ENCODE results near the gene DOCK3.
A peak's percentile ranks its signal among the peaks of the same experiment; 100 is the strongest.
"Not testable (repeated sequence)": the region's sequence is repeated elsewhere in the genome, so short reads cannot be mapped to it uniquely, and the experiment has no call there.

Gene DOCK3

DNA sequence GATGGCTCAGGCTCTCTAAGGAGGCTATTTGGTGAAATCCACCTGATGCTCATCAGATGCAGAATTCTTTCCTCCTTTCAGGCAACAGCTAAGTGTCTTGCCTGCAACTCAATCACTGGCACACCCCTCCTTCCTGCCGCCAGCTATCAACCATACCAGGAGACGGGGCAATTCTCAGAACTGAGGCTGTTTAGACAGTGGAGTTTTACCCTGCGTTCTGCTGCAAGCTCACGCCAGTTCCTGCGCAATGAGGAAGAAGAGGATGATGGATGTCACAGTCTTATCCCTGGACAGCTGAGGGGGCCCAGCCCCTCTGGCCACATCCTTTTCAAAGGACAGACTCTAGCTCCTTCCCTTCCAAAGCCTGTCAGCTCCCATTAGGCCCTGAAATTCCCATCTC, 703.3 kb downstream of the DOCK3 start:
- DNase-seq: no peak

DNA sequence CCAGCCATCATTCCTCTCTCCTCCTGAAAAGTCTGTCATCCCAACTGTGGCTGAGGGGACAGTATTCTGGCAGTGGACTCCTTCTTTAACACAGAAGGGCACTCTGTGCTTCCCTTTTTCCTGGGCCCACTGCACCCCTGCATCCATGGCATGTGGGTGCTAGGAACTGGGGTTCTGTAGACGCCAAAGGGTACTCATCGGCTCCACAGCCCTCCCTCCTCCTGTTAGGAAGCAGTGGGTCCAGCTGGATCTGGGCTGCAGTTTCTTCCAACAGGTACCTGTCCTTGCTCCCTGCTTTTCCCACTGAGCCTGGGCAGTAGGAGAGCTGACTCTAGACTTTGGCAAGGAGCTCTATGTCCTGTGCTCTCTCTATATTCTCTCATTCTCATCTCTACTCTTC, 704.0 kb downstream of the DOCK3 start:
- DNase-seq: no peak

DNA sequence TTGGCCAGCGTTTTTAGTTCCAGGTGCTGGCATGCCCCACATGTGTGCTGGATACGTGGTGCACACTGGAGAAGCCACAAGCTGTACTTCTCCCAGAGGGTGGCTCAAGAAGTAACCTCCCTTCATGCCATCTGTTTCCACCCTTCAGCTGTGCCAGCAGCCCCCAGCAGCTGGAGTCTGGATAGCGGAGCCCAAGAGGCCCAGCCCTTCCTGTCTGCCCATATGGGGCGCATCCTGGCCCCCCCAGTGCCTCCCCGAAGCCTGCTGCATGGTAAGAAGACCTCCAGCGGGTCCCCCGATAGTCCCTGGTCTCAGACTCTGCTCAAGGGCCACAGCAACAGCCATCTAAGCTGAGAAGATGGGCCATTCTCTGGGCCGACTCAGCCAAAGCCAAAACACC, 704.6 kb downstream of the DOCK3 start:
- DNase-seq: peak; percentile 41

DNA sequence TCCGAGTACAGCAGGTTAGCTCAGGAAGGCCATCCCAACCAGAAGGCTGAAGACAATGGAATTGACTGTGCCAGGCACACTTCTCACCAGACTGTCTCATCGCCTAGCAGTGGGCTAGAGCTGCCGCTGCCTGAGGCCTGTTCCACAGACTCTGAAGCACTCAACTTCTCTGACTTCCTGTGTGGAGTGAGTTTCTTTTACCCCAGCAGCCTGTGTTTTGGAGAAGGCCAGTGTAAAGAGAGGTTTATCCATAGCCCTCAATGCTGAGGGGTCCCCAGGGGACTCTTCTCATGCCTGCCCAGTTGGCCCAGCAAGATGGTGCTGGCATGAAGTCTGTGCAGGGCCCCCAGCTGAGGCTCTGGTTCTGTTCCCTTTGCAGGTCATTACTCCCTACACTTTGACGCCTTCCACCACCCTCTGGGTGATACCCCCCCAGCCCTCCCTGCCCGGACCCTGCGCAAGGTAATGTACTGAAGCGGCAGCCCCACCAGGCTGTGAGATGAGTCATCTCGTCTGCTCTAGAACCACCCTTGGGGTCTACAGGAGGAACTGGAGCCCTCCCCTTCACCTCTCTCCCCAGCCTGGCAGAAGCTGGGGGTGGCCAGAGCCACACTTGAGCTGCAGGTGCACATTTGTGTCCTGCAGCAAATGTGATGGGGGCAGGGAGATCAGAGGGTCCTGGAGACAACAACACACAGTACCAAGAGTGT, 705.2 kb downstream of the DOCK3 start:
- no peak for DNase-seq

DNA sequence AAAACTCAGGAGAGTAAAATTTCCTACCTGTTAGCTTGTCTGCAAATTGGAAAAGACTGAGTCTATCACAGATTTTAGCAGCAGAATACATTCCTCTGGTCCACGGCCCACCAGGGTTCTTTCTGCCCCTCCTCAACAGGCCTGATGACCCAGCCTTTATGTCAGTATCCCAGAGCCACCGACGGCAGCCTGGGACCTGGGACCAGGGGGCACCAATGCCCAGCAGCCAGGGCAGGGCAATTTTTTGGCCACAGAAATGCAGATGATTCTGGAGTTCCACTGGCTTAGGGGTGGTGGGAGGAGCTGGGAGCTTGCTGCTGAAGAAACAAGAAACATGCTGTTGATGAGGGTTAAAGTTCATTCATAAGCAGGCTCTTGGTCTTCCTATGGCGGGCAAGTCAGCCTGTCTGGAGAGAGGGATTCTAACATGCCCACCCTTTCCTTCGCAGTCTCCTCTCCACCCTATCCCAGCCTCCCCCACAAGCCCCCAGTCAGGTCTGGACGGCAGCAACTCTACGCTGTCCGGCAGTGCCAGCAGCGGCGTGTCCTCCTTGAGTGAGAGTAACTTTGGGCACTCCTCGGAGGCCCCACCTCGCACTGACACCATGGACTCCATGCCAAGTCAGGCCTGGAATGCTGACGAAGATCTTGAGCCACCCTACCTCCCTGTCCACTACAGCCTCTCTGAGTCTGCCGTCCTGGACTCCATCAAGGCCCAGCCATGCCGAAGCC, 706.0 kb downstream of the DOCK3 start:
- DNase-seq: no peak

DNA sequence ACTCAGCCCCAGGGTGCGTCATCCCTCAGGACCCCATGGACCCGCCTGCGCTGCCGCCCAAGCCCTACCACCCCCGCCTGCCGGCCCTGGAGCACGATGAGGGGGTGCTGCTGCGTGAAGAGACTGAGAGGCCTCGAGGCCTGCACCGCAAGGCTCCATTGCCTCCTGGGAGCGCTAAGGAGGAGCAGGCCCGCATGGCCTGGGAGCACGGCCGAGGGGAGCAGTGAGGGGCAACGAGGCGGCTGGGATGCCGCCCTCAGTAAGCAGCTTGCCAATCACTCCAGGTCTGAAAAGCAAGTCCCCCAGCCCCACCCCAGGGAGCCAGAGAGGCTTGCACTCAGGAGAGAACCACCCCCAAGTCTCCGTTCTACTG, 706.6 kb downstream of the DOCK3 start:
- DNase-seq: no peak

DNA sequence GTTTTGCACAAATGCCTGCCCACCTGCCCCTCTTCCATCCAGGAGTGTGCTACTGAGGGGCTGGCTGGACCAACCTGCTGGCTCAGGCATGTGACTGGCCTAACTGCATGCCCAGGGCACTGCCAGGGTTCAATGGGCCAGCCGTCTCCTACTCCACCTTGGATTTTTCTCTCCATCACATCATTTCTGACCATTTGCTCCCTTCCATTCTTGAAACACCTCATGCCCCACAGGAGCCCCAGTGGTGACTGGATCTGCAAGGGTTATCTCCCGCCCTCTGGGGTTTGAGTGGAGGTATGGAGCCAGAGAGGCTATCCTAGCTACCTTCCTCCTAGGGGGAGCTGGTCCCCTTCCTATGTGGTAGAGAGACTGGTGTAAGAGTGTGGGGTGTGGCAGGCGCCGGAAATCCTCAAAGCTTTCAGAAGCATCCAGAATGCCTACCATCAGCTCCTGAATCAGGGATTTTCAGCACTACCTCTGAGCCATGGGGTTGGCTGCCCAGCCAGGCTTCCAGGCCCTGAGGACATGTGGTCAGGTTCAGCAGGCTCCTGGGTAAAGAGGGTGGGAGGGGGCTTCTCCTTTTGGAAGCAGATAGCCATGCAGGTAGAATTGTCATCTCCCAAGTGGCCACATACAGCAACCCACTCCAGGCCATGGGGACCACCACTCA, 707.5 kb downstream of the DOCK3 start:
- DNase-seq: no peak

DNA sequence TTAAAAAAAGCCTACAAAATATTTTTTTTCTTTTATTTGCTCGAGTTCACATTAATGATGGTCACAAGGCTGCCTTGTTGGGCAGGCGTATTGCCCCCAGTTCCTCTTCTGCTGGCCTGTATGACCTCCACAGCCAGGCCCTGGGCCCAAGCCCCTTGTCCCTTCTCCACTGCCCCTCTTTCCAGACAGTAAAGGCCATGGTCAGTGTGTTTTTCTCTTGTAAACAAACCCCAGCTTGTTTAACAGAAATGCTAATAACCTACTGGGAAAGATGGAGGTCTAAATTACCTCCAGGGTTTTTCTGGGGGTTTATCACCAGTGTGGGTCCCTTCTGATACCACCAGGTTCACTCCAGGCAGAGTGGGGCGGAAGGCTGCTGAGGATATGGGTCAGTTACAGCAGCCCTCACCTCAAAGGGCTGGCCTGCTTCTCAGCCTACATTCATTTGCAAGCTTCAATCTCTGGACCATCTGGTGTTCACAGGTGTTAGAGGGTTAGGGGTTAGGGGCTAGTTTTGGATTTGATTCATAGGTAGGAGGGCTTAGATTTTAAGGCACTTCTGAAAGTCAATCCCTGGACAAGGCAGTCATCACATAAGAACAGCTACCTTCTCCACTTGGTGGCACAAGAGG, 708.3 kb downstream of the DOCK3 start:
- DNase-seq: no peak

DNA sequence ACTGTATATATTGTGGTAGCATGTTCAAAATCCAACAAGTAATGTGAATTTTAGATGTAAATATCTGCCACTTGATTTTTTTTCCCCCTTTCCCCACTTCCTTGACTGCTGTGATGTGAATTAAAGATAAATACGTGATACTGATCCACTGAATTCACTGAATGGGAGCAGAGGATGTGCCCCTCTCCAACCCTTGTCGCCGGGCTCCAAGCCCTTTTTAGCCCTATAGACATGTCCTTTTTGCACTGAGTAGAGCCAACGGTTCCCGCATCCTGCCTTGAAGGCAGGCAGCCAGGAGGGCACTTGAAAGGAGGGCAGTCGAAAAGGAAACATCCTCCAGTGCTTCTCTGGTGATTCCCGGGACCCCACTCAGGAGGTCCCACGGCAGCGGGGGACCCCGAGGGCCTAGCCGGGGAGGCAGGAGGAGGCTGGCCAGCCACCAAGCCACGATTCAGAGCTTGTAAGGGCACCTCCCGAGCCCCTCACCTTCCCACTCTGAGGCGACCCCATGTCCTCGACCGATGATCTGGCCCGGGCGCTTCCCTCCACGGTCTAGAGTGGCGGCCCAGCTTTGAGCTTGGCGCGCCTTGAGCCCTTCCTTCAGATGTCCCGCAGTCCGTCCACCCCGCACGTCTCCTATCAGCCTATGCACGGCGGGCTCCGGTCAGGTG, 709.5 kb downstream of the DOCK3 start:
- DNase-seq: no peak

DNA sequence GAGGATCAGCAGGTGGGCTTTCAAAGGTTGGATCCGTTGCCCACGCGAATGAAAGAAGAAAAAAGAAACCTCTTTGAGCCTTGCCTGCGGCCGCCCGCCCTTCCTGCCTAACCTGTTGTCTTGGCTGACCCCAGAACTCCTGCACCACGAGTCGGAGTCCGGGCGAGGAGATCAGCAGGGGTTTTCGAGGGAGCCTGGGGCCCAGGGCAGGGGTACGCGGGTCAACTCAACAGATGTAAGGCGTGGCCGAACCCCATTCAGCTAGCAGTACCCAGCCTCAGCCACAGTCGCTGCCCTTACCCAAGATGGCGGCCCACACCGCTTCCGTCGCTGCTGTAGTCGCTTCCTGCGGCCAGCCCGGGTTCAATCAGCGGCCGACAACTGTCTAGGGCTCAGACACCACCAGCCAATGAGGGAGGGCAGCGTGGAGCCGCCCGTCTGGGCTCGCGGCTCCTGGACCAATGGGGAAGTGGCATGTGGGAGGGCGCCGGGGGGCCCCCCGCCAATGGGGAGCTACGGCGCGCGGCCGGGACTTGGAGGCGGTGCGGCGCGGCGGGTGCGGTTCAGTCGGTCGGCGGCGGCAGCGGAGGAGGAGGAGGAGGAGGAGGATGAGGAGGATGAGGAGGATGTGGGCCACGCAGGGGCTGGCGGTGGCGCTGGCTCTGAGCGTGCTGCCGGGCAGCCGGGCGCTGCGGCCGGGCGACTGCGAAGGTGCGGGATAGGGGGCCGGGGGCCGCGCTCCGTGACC, 710.2 kb downstream of the DOCK3 start, which contains the start of gene MANF:
Gene MANF (plus strand): TSS at position 566 of the 748 bp plus-strand sequence. CDS start 52 bp downstream, at position 618.
- peak; percentile 90 for DNase-seq

DNA sequence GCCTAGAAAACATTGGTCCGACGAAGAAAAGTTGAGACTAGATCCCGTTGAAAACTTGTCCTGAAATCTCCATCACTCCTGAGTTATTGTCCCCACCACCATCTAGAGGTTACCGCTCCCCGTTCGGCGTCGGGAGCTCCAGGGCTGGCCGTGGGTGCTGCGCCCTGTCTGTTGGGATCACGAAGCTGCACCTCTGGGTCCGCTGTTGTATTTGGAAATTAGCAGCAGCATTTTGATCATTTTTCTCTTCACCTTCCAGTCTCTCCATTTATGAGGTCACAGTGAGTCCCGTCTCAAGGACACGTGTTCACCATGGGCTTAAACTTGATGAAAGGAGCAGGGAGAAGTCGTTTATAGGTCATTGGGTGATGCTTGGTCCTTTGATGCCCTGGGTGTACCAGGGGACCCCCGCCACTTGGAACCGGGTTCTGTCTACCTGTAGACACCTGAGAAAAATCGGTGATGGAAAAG, 710.9 kb downstream of the DOCK3 start:
- no peak for DNase-seq

DNA sequence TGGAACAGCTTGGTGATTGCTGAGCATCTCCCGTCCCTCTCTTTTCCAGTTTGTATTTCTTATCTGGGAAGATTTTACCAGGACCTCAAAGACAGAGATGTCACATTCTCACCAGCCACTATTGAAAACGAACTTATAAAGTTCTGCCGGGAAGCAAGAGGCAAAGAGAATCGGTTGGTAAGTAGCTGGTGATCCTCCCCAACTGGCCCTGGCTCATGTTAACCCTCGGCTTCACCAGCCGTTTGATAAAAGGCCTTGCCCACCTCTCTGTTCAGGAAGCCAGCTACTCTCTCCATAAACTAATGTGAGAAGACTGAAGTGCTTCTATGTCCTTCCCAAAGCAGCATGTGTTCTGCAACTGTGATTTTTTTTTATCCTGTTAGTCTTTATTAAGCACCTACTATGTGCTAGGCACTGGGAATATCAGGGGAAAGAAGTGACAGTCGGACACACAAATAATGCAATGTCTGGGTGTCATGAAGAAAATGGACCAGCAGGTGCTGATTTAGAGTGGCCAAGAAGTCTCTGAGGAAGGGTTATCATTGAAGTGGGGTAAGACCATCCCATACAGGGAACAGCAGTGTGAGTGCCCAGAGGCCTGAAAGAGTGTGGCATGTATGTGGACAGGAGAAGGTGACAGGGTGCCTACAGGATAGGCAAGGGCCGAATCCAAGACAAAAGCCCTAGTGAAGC, 711.6 kb downstream of the DOCK3 start:
- no peak for DNase-seq

DNA sequence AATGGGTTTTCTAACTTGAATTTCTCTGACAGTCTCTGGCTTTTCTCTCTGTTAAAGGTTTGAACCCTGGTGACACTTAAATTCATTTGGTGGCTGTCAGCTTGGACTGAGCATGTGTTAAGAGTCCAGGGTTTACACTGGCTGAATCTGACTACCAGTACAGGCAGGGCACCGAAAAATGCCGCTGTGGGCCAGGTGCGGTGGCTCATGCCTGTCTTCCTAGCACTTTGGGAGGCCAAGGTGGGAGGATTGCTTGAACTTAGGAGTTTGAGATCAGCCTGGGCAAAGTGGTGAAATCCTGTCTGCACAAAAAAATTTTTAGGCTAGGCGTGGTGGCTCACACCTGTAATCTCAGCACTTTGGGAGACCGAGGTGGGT, 712.1 kb downstream of the DOCK3 start:
- no peak for DNase-seq

DNA sequence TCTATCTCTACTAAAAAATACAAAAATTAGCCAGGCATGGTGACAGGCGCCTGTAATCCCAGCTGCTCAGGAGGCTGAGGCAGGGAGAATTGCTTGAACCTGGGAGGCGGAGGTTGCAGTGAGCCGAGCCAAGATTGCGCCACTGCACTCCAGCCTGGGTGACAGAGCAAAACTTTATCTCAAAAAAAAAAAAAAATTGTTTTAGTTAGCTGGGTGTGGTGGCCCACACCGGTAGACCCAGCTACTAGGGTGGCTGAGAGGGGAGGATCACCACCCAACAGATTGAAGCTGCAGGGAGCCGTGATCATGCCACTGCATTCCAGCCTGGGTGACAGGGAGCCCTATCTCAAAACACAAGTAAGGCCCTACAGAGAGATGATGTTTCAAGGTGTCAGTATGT, 712.6 kb downstream of the DOCK3 start:
- DNase-seq: not testable (repeated sequence)

DNA sequence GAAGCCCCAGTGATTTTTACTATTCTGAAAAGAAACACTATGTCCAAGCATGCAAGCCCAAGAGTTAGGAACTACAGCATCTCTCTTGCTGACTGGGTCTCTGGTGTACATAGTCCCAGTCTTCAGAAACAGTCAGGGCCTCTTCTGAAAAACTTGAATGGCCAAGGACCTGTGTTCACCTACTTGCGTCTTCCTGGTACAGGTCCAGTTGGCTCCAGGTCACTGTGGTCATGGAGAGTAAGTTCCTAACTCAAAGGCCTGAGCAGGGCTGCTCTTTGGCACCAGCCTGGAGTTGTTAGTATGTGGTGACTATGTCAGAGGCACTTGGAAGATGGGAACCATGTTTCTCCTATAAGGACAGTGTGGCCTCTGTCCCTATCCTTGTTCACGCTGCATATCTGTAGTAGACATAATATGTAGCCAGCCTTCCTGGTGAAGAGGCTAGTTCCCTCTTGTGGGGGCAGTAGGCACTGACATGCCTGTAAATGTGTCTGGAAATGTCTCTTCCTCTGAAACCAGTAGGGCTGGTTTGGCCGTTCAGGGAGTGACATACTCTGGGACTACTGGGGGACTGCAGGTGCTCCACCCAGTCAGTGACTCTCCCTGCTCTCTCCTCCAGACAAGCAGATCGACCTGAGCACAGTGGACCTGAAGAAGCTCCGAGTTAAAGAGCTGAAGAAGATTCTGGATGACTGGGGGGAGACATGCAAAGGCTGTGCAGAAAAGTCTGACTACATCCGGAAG, 713.7 kb downstream of the DOCK3 start:
- no peak for DNase-seq

DNA sequence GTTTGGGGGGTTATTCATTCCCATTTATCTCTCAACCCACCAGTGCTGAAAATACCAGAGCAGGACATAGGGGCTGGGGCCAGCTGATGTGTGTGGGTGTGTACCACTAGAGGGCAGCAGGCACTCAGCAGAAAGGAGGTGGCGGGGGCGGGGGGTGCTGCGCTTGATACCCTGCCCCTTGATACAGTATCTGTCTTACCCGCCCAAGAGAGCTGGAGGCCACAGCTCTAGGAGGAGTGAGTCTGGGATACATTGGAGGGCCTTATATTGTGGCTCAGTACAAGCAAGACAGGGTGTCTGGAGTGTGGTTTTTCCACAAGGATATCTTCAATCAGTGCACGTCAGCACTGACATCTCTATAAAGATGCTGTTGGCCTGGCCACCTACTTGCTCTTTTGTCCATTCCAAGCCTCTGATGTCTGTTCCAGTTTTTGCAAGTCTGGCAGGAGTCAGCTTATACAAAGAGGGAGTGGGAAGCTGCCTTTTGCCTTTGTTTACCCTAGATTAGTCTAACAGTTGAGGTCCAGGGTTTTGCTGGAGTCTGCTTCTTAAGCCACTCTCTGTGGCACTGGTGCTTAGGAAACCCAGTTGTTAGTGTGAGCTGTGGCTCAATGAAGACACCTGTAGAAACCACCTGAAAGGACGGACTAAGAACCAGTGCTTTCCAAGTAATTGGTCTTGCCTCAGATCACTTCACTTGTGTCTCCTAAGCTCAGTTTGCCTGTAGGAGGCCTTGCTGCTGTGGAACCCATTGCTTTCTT, 714.9 kb downstream of the DOCK3 start:
- DNase-seq: no peak

DNA sequence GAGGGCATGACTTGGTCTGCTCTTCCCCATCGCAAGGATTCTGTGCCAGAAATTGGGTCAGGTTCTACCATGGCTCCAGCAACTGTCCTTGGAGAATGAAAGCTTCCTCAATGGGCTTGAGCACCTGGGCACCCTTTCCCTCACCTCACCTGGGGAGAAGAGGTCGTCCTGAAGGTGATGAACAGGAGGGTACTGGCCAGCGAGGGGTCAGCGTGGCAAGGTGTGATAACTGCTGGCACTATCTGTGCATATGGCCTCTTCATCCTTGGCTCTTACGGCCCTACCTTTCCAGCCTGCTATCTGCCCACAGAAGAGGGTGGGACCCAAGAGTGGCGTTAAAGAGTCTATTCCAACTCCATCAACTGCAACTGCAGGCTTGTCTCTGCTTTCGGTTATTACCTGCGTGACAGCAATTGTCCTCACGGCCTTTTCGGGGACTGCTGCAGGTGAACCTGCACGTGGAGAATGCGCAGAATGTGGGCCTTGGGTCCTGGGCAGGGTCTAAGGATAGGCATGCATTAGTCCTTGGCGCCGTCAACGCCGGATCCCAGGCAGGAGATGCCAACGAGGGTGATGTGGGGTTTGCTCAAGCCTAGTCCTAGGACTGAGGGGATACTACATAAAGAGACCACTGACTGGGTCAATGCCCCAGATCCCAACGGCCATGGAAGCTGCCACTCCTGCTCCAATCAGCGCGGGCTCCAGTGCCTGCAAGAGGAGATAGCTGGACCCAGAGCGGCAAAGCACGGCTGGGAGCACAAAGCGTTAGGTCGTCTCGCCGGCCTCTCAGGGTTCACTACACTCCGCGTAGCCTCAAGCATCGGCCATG, 715.7 kb downstream of the DOCK3 start:
- no peak for DNase-seq

DNA sequence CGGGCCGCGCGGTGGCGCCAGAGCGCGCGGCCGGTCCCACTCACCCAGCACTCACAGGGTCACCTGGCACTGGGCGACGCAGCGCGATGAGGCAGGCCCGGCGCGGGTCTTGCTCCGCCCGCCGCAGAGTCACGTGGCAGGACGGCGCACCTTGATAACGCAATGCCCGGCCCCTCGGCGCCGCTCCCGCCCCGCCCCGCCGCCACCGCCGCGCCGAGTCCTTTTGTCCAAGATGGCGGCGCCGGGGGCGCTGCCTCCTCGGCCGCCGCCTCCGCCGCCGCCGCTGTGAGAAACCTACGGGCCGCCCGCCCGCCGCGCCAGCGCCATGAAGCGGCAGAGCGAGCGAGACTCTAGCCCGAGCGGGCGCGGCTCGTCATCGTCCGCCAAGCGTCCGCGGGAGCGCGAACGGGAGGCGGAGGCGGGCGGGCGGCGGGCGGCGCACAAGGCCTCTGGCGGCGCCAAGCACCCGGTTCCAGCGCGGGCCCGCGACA, 716.4 kb downstream of the DOCK3 start, which contains the start of gene RBM15B:
Gene RBM15B (plus strand): TSS at position 211 of the 491 bp plus-strand sequence. CDS start 115 bp downstream, at position 326.
- DNase-seq: peak; percentile 80
